Fibroblast of lung (primary cell): ENCODE measurements around the gene KCNE5.

Experiments used
- EZH2 ChIP-seq: IDR thresholded peaks from 2 replicates; pipeline ENCODE4 v1.5.1; 2012; ENCODE audit warnings: low read length, control low read depth, mild to moderate bottlenecking; ENCODE audit errors: missing control alignments
- TF ChIP-seq, protein P1 (sequence below), 2 donors: IDR thresholded peaks in 1 of 2; conservative IDR thresholded peaks in 1 of 2; 1 replicate in 1 of 2; 2 replicates in 1 of 2; pipeline ENCODE4 v1.5.1; 2011 to 2012; ENCODE audit warnings: low read length in 2 of 2, control low read depth in 1 of 2, inconsistent platforms in 1 of 2, low read depth in 1 of 2, mild to moderate bottlenecking in 1 of 2

DNA sequence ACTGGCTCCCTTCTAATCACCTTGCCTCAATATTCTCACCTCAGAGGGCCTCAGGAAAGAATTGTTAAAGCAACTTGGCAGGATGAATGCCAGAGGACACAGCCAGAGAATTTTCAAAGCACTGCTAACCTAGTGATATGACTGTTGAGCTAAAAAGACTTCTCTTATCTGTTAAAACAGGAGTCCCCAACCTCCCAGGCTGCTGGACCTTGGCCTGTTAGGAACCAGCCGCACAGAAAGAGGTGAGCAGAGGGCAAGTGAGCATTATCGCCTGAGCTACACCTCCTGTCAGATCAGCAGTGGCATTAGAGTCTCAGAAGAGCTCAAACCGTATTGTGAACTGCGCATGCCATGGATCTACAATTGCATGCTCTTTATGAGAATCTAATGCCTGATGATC is 1.7 kb upstream of the KCNE5 start:
- TF ChIP-seq, protein P1, sequence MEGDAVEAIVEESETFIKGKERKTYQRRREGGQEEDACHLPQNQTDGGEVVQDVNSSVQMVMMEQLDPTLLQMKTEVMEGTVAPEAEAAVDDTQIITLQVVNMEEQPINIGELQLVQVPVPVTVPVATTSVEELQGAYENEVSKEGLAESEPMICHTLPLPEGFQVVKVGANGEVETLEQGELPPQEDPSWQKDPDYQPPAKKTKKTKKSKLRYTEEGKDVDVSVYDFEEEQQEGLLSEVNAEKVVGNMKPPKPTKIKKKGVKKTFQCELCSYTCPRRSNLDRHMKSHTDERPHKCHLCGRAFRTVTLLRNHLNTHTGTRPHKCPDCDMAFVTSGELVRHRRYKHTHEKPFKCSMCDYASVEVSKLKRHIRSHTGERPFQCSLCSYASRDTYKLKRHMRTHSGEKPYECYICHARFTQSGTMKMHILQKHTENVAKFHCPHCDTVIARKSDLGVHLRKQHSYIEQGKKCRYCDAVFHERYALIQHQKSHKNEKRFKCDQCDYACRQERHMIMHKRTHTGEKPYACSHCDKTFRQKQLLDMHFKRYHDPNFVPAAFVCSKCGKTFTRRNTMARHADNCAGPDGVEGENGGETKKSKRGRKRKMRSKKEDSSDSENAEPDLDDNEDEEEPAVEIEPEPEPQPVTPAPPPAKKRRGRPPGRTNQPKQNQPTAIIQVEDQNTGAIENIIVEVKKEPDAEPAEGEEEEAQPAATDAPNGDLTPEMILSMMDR (conservative IDR thresholded peaks at IDR 0.05 in 1 of 2, IDR thresholded peaks at IDR 0.05 in 1 of 2; ENCODE audit: low read depth in 1 of 2, low read length in 2 of 2), result no peak
- TF ChIP-seq EZH2, result no peak
